ENCODE measurements around the gene EMC7.
"Not testable (repeated sequence)": the region's sequence is repeated elsewhere in the genome, so short reads cannot be mapped to it uniquely, and the experiment has no call there.

Gene EMC7

GRCh38 chr15:34101366-34102174 is at the start of gene EMC7, which contains the start of gene PGBD4:
Gene EMC7, minus strand, starts transcription at chr15:34101862. Its CDS starts 23 bp downstream, at chr15:34101839.
Gene PGBD4, plus strand, starts transcription at chr15:34102083. Its CDS starts 449 bp downstream, at chr15:34102532.
- DNase-seq (ENCODE audit: low read depth in 2 of 2): peak; percentile 93 to 97

DNA sequence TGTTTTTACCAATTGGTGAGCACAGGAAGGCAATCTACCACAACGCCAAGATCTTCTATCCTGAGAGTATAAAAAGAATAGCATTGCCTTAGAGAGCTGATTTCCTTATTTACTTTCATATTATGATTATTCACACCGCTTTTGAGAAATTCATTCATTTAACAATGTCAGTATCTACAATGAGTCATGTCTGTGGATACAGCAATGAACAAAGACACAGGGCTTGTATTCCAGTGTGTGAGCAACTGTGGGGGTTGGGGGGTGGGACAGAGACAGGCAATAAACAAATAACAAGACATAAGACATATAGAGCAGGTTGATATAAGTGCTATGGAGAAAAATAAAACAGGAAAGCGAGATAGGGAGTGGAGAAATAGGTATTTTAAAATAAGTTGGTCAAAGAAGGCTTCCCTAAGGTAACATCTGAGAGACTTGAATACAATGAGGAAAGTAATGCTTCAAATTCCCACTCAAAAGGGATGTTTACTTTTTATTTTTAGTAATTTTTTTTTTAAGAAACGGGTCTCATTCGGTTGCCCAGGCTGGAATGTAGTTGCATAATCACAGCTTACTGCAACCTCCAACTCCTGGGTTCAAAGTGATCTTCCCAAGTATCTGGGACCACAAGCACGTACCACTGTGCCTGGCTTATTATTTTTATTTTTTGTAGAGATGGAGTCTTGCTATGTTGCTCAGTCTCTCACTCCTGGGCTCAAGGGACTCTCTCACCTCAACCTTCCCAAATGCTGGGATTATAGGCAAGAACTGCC is 45.9 kb upstream of the EMC7 start:
- DNase-seq (ENCODE audit: low read depth in 2 of 2): no peak

DNA sequence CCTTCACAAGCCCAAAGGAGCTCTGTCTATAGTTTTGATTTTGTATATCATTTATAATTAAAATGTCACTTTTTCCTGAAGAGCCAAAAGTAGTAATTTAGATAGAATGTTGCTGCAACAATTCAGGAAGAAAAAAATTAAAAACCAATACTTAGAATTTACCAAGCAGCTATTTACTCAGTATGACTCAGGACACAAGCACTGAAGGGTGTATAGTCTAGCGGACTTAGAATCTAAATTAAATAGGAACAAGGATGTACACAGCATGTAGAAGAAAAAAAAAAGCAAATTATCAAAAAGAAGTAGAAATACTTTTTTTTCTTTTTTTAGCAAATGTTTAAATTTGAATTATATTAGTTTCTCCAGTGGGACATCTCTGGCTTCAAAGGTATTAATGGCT is 31.8 kb upstream of the EMC7 start:
- DNase-seq (ENCODE audit: low read depth in 2 of 2): no peak

DNA sequence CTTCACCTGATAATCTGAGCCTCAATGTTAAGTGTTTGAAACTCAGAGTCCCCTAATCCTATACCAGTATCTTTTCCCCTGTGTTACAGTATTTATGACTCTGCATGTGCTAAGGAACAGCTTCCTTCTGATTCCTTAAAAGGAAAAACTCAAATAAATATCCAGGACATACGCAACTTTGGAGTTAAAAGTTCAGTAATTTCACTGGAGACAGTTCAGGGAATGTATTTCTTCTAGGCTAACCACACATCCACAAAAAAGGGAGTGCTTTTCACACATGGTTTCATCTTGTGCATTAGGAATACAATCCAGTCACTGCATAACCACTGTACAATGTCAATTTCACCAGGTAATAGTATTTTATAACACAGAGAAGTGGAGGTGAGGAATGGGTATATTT is 31.2 kb upstream of the EMC7 start:
- no peak for DNase-seq (ENCODE audit: low read depth in 2 of 2)

- no peak for DNase-seq (ENCODE audit: low read depth in 2 of 2)
Measured at GRCh38 chr15:34128898-34129297, 27.2 kb upstream of the EMC7 start.

DNA sequence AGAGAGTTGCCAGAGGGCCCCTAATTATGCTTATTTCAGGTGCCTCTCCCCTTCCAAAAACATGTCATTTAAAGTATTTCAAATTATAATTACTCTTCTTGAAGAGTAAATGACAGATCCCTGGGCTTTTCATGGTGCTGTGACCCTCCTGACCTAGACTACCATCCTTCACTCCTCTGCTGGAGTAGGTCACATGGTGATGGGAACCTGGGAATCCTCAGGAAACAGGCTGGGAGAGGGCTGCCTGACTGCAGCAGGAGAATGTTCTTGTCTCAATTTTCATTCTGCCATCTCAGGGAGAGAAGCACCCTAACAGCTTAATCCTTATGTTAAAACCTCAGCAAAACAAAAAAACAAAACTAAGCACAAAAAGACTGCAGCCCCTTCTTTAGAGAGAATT is 24.9 kb upstream of the EMC7 start:
- DNase-seq (ENCODE audit: low read depth in 2 of 2): no peak

DNA sequence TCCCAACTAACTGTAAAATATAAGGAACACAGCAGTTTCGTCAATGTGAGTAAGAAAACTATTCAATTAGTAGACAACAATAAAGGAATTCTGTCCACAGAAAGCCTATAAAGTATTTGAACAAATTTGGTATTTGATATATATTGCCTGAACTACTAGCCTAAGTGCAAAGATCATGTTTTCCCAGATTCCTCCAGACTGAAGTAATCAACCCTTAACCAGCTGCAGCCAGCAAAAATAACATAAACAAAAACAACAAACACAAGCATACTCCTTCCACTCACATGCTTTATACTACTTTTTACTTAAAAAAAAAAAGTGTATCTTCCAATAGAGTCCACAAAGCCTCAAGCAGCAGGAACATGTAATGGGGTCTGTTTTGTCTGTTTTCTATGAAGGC is 24.3 kb upstream of the EMC7 start:
- DNase-seq (ENCODE audit: low read depth in 2 of 2): no peak

DNA sequence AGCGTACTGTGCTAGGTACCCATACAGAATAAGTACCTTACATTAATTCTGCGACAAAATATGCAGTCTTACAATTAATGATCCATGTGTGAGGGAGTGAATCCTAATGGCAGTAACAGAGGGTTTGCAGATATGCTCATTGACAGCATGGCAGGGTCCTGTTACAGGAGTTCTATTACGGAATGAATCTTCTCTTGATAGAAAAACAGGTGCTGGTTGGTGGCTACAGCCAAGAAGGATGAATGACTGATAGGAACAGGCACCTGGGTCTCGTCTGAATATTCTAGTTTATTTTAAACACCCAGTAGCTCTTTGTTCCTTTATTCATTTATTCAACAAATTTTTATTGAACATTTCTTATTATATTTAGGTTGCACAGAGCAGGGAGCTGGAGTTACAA is 23.0 kb upstream of the EMC7 start:
- DNase-seq (ENCODE audit: low read depth in 2 of 2): no peak

- no peak for DNase-seq (ENCODE audit: low read depth in 2 of 2)
Measured at GRCh38 chr15:34122771-34123183, 21.1 kb upstream of the EMC7 start.

DNA sequence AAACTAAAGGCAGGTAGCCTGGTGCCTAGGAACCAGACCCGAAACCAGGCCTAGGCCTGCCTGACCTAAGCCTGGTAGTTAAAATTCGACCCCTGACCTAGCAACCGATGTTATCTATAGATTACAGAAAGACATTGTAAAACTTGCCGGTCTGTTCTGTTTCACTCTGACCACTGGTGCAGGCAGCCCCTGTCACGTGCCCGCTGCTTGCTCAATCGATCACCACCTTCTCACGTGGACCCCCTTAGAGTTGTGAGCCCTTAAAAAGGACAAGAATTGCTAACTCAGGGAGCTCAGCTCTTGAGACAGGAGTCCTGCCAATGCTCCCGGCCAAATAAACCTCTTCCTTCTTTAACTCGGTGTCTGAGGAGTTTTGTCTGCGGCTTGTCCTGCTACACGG is 20.1 kb upstream of the EMC7 start:
- DNase-seq (ENCODE audit: low read depth in 2 of 2): not testable (repeated sequence)

GRCh38 chr15:34120420-34120819 is 18.8 kb upstream of the EMC7 start:
- DNase-seq (ENCODE audit: low read depth in 2 of 2): not testable (repeated sequence)

- DNase-seq (ENCODE audit: low read depth in 2 of 2): no peak
Measured at GRCh38 chr15:34119291-34119690, 17.6 kb upstream of the EMC7 start.

DNA sequence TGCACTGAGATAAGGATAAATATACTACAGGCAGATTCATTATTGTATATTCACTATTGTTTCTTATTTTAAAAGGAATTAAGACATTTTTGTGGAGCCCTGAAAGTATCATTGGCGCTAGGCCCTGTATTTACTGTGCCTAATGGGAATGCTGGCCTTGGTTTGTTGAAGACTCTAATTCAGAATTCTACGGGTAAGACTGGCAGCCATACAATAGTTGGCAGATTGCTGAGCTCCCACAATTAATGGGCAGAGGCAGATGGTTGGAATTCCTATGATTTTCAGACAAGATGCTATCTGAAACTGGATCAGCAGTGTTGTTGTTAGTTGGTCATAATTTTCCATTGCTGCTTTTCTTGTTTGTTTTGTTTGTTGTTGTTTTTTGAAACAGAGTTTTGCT is 15.0 kb upstream of the EMC7 start:
- DNase-seq (ENCODE audit: low read depth in 2 of 2): no peak

- DNase-seq (ENCODE audit: low read depth in 2 of 2): no peak
Measured at GRCh38 chr15:34114739-34115138, 13.1 kb upstream of the EMC7 start.

DNA sequence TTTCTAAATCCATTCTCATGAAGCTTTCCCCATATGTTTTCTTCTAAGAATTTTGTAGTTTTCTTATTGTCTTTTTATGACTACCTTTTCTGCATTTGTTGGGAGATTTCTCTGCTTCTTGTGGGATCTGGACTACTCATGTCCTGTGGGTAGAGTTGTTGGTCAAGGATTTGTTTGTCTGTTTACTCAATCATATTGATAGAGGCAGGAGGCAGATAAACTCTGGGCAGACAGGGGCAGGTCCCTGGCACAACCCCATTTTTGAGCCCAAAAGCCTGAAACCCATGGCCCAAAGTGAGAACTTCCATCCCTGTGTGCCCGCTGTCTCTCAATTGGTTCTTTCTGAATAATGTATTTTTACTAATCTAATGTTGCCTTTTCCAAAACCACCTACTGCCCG is 12.6 kb upstream of the EMC7 start:
- no peak for DNase-seq (ENCODE audit: low read depth in 2 of 2)

- no peak for DNase-seq (ENCODE audit: low read depth in 2 of 2)
Measured at GRCh38 chr15:34111488-34111887, 9.8 kb upstream of the EMC7 start.

- DNase-seq (ENCODE audit: low read depth in 2 of 2): no peak
Measured at GRCh38 chr15:34109797-34110663, 8.4 kb upstream of the EMC7 start.

DNA sequence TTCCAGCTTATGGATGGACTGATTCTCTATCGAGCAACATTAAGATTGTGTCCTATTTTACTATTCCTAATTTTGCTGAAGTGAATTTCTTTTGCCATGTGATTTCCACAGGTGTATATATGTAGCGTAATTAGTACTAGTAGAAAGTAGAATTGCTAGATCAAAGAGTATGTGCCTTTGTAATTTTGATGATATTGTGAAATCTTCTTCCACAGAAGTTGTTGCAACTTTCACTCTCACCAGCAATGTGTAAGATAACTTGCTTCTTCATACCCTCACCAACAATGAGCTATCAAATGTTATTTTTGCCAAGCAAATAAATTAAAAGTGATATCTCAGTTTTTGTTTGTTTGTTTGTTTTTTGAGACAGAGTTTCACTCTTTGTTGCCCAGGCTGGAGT is 5.7 kb upstream of the EMC7 start:
- DNase-seq (ENCODE audit: low read depth in 2 of 2): no peak

- no peak for DNase-seq (ENCODE audit: low read depth in 2 of 2)
Measured at GRCh38 chr15:34106423-34106822, 4.8 kb upstream of the EMC7 start.

DNA sequence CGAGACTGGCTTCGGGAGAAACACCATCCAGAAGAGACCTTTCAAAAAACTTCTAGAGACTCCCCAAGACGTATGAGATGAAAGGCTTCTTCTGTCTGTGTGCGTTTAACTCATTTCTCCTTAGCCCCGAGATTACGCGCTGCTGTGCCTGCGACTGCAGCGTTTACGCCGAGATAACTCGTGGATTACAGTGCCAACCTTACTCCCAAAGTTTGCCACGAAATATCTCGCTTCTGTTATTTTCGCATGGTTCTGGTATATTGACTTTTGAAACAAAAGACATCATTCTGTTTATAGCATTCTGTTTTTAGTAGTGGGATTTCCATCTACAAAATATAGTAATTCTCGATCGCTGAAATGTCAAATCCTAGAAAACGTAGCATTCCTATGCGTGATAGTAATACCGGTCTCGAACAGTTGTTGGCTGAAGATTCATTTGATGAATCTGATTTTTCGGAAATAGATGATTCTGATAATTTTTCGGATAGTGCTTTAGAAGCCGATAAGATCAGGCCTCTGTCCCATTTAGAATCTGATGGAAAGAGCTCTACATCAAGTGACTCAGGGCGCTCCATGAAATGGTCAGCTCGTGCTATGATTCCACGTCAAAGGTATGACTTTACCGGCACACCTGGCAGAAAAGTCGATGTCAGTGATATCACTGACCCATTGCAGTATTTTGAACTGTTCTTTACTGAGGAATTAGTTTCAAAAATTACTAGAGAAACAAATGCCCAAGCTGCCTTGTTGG is 688 bp upstream of the EMC7 start:
- no peak for DNase-seq (ENCODE audit: low read depth in 2 of 2)

GRCh38 chr15:34099914-34100313 is 1.7 kb downstream of the EMC7 start:
- DNase-seq (ENCODE audit: low read depth in 2 of 2): no peak

All from stimulated activated CD4-positive, alpha-beta T cell treated with anti-CD3 and anti-CD28 coated beads, Interleukin-1b, Interleukin-23, amount 100 ng/mL, for 1 hour (primary cell).